Measurements from ENCODE around the gene THRSP.

THRSP gene

GRCh38 chr11:78065203-78065602 is 1.5 kb downstream of the THRSP start:
- TF ChIP-seq CTCF (IDR thresholded peaks at IDR 0.05), result no peak

- no peak for TF ChIP-seq CTCF (IDR thresholded peaks at IDR 0.05)
These were observed 2.8 kb downstream of the THRSP start for GRCh38 chr11:78066471-78066870.

- TF ChIP-seq CTCF (IDR thresholded peaks at IDR 0.05), result no peak
These were observed 4.0 kb downstream of the THRSP start for GRCh38 chr11:78067704-78068103.

GRCh38 chr11:78069465-78069864 is 5.8 kb downstream of the THRSP start:
- no peak for TF ChIP-seq CTCF (IDR thresholded peaks at IDR 0.05)

GRCh38 chr11:78070621-78071020 is 7.0 kb downstream of the THRSP start:
- TF ChIP-seq CTCF (IDR thresholded peaks at IDR 0.05), result no peak

- no peak for TF ChIP-seq CTCF (IDR thresholded peaks at IDR 0.05)
These were observed 8.1 kb downstream of the THRSP start for GRCh38 chr11:78071717-78072116.

GRCh38 chr11:78072455-78072854 is 8.8 kb downstream of the THRSP start:
- no peak for TF ChIP-seq CTCF (IDR thresholded peaks at IDR 0.05)

- no peak for TF ChIP-seq CTCF (IDR thresholded peaks at IDR 0.05)
These were observed 11.1 kb downstream of the THRSP start for GRCh38 chr11:78074756-78075155.

Measured in LNCAP (cell line).